Breast epithelium (tissue), 3 donors: Measurements from ENCODE around the gene ITPRID2.

Experiments used
- POLR2A ChIP-seq: fragments of 450-650 bp; IDR thresholded peaks from one replicate; pipeline ENCODE4 v1.6.1; 2016; ENCODE audit warnings: antibody characterized with exemption, mild to moderate bottlenecking, moderate library complexity
- TF ChIP-seq, protein P1 (sequence below), 3 donors: fragments of 450-650 bp; IDR thresholded peaks; one replicate each; pipeline ENCODE4 v1.5.1; 2016 to 2017; ENCODE audit warnings: antibody characterized with exemption in 3 of 3, mild to moderate bottlenecking in 3 of 3, moderate library complexity in 3 of 3

DNA sequence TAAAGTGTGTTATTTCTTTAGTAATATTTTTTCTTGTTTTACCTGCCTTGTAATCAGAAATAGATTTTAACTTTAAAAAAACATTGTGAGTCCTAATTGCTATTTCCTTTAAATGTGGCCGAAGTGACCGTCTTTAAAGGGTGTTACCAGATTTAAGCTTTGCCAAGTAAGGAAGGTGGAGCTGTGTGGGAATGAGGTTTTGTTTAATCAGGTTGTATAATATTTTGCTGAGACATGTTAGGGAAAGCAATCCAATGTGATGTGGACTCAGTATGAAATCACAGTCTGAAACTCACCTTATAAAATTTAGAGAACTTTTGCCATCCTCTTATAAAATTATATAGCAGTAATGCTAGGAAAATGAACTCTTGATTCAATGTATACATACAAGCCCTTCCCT lies 32.9 kb upstream of the ITPRID2 start:
- TF ChIP-seq, protein P1, sequence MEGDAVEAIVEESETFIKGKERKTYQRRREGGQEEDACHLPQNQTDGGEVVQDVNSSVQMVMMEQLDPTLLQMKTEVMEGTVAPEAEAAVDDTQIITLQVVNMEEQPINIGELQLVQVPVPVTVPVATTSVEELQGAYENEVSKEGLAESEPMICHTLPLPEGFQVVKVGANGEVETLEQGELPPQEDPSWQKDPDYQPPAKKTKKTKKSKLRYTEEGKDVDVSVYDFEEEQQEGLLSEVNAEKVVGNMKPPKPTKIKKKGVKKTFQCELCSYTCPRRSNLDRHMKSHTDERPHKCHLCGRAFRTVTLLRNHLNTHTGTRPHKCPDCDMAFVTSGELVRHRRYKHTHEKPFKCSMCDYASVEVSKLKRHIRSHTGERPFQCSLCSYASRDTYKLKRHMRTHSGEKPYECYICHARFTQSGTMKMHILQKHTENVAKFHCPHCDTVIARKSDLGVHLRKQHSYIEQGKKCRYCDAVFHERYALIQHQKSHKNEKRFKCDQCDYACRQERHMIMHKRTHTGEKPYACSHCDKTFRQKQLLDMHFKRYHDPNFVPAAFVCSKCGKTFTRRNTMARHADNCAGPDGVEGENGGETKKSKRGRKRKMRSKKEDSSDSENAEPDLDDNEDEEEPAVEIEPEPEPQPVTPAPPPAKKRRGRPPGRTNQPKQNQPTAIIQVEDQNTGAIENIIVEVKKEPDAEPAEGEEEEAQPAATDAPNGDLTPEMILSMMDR (IDR thresholded peaks at IDR 0.05) = no peak
- no peak for TF ChIP-seq POLR2A
